Renal cortical epithelial cell (primary cell): ENCODE results near the gene KMO. TPM values are rescaled to one million over a fixed set of nuclear protein-coding genes. Genes with fewer than 3 reads are reported as not detected.

Experiments
- DNase-seq: peaks from one replicate; pipeline ENCODE4 v3.0.0-alpha.2; 2011; ENCODE audit warnings: low read depth
- total RNA-seq: library from RNA; depleted of rRNA; stranded (reverse); fragments of >200 nt; gene quantifications from 2 replicates; pipeline ENCODE4 v1.2.3, GENCODE V29; 2014

Gene KMO
- total RNA-seq, 1 donor from 2014 or later, result 11.3 TPM

DNA sequence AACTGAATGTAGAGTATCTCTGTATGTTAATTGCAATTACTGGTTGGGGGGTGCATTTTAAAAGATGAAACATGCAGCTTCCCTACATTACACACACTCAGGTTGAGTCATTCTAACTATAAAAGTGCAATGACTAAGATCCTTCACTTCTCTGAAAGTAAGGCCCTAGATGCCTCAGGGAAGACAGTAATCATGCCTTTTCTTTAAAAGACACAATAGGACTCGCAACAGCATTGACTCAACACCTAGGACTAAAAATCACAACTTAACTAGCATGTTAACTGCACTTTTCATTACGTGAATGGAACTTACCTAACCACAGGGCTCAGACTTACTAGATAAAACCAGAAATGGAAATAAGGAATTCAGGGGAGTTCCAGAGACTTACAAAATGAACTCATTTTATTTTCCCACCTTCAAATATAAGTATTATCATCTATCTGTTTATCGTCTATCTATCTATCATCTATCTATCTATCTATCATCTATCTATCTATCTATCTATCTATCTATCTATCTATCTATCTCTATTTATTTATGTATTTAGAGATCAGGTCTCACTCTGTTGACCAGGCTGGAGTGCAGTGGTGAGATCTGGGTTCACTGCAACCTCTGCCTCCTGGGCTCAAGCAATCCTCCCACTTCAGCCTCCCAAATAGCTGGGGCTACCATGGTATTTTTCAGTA is 60.2 kb downstream of the KMO start:
- DNase-seq, result peak; percentile 98

GRCh38 chr1:241593186-241593585 is 61.0 kb downstream of the KMO start:
- no peak for DNase-seq

- no peak for DNase-seq
Observed at GRCh38 chr1:241596633-241597032, 64.5 kb downstream of the KMO start.

DNA sequence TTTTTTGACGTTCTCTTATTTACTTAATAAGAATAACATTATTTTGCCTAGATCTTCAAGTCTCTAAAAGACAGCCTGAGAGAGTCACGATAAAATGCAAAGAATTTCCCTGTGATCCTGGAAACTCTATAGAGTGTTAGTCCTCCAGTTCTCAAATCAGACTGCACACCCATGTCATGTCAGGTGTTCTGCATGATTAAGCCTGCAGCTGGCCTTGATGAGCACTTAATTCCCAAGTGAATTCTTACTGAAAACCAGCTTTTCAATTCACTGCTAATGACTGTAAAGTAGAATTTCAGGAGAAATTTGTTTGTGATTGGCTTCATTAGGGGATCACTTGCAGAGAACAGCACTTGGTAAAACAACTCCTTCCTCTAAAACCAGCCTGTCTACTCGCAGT is 66.1 kb downstream of the KMO start:
- DNase-seq, result peak; percentile 67

- DNase-seq, result peak; percentile 62
Observed at GRCh38 chr1:241600496-241600901, 68.3 kb downstream of the KMO start.

DNA sequence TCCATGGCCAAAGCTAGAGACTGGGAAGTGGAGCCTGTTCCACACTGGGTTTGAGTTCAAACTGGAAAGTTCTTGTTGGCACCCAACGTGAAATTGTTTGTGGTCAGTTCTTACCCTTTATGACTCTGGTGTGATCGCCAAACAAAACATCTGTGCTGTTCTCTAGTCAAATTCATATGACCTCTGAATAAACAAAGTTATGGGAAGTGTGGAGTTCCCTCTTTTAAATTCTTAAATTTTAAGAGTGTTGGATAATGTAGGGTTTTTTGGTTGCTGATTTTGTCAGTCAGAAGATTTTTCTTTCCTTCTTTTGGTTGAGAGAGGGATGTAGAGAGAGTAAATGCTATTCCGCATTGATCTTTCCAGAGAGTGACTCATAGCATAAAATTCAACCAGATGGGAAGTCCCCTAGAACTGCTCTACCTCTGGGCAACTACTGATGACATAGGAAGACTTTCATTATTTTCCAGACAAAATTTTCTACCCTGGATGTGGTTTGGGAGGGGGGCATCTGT is 71.6 kb downstream of the KMO start:
- peak; percentile 88 for DNase-seq

GRCh38 chr1:241605146-241605805 is 73.1 kb downstream of the KMO start:
- DNase-seq, result peak; percentile 73

GRCh38 chr1:241606544-241606943 is 74.4 kb downstream of the KMO start:
- peak; percentile 92 for DNase-seq

DNA sequence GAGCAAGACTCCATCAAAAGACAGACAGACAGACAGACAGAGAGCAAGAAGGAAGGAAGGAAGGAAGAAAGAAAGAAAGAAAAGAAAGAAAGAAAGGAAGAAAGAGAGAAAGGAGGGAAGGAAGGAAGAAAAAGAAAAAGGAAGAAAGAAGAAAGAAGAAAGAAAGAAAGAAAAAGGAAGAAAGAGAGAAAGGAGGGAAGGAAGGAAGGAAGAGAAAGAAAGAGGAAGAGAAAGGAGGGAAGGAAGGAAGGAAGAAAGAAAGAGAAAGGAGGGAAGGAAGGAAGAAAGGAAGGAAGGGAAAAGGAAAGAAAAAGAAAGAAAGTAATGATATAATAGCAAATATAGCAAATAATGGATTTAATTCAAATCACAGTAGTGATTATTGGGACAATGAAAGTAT is 75.3 kb downstream of the KMO start:
- no peak for DNase-seq

GRCh38 chr1:241608379-241609033 is 76.3 kb downstream of the KMO start:
- peak; percentile 77 for DNase-seq

DNA sequence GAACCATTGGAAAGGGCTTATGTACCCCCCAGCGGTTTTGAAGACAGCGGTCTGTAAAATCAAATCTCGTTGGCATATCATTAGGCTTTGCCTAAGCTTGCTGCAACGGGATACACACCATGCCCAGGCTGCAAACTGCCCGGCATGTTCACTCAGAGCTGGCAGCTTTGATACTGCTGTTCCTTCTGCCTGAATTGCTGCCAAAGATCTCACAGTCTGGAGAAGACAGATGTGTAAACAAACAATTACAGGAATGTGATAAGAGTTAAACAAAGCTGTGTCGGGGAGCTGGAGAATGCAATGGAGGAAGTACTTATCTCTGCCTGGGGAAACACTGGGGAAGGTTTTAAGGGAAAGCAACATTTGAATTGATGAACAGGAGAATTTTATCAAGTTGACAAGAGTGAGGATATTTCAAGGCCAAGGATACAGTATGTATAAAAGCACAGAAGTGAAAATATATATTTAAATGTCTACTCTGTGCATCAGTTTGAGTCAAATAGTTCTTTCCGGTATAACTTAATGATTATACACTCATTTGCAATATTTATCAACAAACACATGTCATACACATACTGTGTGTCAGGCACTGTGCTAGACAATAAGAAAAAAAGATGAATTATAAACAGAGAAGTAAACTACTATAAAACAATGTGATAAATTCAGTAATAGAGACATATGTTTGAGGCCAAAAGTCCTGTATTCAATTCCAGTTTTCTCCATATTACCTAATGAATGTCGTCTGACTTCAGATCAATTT is 78.1 kb downstream of the KMO start:
- DNase-seq, result no peak

- peak; percentile 83 for DNase-seq
Observed at GRCh38 chr1:241611063-241611462, 78.9 kb downstream of the KMO start.

DNA sequence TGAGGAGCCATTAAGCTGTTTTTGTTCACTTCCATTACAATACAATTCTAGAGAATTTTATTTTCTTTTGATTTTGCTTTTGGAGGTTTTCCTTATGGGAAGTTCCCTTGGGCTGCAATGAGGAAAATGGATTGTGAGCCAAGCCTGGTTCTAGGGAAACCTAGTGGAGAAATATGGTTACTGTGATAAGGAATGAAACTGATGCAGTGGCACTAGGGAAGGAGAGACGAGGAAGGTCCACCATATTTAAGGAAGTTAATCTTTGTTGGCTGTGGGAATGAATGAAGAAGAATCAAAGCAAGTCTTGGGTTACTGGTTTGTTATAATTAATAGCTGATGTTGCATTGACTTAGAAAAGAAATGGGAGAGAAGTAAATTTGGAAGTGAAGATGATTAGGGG is 79.6 kb downstream of the KMO start:
- DNase-seq, result no peak

DNA sequence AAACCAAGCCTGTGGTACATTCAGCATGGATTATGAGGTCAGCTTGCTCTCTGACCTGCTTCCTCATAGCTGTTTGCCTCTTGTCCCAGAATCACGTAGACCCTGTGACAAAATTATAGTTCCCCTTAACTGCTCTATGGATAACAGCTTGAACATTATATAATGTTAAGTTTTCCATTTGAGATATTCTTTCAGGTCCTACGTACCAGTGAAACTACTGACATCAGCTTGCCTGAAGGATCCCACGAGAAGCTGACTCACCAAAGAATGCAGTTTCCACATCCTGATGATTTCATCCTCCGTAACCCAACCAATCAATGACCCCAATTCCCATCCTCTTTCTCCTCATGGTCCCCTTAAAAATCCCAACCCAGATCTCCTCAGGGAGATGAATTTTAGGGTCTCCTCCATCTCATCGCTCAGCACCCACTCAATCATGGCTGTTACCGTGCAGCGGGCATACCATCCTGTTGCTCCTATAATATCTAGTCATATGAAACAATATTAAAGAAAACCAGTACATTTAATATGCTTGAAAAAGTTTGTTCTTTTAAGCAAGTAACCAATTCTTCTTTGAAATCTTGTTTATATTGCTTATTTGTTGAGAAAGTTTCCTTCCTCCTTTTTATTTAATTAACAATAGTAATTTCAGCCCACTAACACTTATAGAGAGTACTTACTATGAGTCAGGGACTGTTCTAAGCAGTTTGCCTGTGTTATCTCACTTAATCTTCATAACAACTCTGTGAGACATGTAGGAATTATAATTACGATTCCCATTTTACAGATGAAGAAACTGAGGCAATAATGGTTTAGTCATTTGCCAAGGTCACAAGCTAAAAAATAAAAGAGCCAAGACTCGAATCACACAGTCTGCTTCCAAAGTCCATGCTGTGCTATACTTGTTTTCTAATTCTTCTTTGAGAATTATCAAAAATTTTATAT is 80.6 kb downstream of the KMO start:
- peak; percentile 94 for DNase-seq

- peak; percentile 78 for DNase-seq
Observed at GRCh38 chr1:241614144-241614543, 82.0 kb downstream of the KMO start.

- DNase-seq, result no peak
Observed at GRCh38 chr1:241614572-241614971, 82.4 kb downstream of the KMO start.

GRCh38 chr1:241615043-241615974 is 83.1 kb downstream of the KMO start:
- DNase-seq, result peak; percentile 98

- no peak for DNase-seq
Observed at GRCh38 chr1:241617426-241617825, 85.2 kb downstream of the KMO start.

DNA sequence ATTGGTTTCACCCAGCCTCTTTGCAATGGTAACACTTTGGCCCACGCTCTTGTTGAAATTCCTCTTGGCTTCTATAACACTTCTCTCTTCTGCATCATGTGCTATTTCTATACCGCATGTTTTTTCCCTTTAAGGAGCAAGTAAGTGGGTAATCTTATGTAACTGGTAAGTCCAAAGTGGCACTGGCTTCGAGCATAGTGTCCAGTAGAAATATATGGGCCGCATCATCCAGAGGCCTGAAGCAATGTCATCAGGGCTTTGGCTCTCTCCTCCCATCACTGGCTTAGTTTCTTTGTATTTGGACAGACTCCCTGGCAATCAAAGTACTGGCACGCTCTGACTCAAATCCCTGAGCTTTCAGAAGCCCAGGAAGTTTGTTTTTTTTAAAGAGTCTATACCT is 90.5 kb downstream of the KMO start:
- DNase-seq, result no peak

GRCh38 chr1:241624935-241625334 is 92.8 kb downstream of the KMO start:
- no peak for DNase-seq
